DND-41 (cell line): Measurements from ENCODE around the gene ZBTB39.

ENCODE experiments used
- EZH2 ChIP-seq: IDR thresholded peaks from 3 replicates; pipeline ENCODE4 v1.6.1; 2012; ENCODE audit warnings: borderline replicate concordance, low read depth, mild to moderate bottlenecking, moderate library complexity, low read length, inconsistent platforms; ENCODE audit not compliant: severe bottlenecking
- TF ChIP-seq, protein P1 (sequence below): IDR thresholded peaks from 2 replicates; pipeline ENCODE4 v1.5.1; 2012; ENCODE audit warnings: borderline replicate concordance, low read length, moderate library complexity, mild to moderate bottlenecking; ENCODE audit not compliant: poor library complexity, severe bottlenecking; ENCODE audit errors: extremely low read depth

DNA sequence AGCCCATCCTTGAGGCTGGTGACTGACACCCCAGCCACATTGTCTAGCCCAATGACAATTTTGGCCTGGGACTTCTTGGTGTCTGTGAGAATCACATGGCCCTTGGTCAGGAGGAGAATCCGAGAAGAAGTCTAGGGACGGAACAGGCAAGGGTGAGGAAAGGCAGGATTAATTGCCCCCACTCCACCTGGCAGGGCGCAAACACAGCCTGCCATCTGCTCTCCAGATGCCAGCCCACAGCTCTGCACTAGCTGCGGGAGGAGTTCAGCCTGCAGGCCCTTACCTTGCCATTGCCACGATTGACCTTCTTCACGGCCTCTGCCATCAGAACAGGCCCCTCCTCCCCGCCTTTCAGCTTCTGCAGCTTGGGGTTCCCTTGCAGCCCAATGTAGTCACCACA lies 23.1 kb upstream of the ZBTB39 start:
- TF ChIP-seq, protein P1, sequence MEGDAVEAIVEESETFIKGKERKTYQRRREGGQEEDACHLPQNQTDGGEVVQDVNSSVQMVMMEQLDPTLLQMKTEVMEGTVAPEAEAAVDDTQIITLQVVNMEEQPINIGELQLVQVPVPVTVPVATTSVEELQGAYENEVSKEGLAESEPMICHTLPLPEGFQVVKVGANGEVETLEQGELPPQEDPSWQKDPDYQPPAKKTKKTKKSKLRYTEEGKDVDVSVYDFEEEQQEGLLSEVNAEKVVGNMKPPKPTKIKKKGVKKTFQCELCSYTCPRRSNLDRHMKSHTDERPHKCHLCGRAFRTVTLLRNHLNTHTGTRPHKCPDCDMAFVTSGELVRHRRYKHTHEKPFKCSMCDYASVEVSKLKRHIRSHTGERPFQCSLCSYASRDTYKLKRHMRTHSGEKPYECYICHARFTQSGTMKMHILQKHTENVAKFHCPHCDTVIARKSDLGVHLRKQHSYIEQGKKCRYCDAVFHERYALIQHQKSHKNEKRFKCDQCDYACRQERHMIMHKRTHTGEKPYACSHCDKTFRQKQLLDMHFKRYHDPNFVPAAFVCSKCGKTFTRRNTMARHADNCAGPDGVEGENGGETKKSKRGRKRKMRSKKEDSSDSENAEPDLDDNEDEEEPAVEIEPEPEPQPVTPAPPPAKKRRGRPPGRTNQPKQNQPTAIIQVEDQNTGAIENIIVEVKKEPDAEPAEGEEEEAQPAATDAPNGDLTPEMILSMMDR, result no peak
- no peak for TF ChIP-seq EZH2
